Measurements from ENCODE around the gene RGS6.

The RGS6 gene

DNA sequence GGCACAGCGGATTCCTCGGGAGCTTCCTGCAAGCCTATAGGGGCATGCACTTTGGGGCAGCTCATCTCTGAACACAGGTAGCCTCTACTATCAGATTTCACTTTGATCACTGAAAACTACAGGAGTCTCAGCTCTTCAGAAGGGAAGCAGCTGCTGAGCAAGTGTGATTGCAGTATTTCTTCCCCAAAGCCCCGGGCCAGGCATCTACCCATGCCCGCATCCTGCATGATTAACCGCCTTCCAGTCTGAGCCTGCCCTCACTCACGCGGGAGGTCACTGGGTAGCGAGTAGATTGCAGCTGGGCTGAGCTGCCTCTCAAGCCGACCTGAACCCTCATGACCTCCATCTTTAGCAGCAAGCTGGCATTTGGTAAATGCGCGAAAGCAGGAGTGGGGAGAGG lies 627.0 kb downstream of the RGS6 start:
- Histone ChIP-seq H3K27ac (ENCODE audit: low read depth, low read length) (no peak overlapping the region), H3K9me3 (ENCODE audit: control insufficient read depth in 1 of 2, low read length in 2 of 2) (no peaks in the 10 kb centered on the region), H3K27me3 (ENCODE audit: control insufficient read depth in 1 of 2, insufficient read depth in 2 of 2, low read length in 2 of 2) (no peaks in the 10 kb centered on the region), H3K4me3 (ENCODE audit: low read depth in 1 of 2, low read length in 2 of 2) (no peak overlapping the region), H3K4me1 (ENCODE audit: control insufficient read depth in 1 of 2, insufficient read depth in 2 of 2, low read length in 2 of 2) (no peaks in the 10 kb centered on the region), H3K9ac (ENCODE audit: low read depth in 1 of 2, low read length in 2 of 2) (no peak overlapping the region), H3K36me3 (ENCODE audit: control insufficient read depth in 1 of 2, insufficient read depth in 2 of 2, low read length in 2 of 2) (no peaks in the 10 kb centered on the region)

DNA sequence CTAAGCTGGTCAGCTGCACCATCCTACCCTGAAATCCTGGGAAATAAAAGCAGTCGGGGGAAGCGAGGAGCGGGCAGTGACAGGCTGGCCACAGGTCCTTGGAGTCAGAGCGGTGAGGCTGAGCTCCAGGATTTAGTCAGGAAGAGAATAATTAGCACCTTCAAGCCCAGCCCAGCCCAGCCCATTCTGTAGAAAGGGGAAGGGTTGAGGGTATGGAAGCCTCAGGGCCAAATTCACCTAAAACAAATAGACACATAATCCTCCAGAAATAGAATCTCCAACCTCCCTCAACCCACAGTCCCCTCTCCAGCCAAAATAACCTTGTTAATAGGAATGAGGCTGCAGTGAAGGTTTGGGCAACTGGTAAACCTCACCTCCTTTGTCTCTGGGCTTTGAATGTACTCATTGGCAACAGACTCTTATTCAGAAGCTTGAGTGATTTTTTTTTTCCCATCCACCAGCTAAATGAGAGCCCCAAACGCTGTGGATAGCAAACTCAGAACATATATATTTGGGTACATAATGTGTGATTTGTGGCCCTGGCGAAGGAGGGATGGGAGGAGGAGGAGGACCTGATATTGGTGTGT lies 627.5 kb downstream of the RGS6 start:
- H3K4me1 ChIP-seq (ENCODE audit: control insufficient read depth in 1 of 2, insufficient read depth in 2 of 2, low read length in 2 of 2) = no peaks in the 10 kb centered on the region
- no peak overlapping the region for H3K4me3 ChIP-seq (ENCODE audit: low read depth in 1 of 2, low read length in 2 of 2)
- H3K36me3 ChIP-seq (ENCODE audit: control insufficient read depth in 1 of 2, insufficient read depth in 2 of 2, low read length in 2 of 2) = no peaks in the 10 kb centered on the region
- no peak overlapping the region for H3K27ac ChIP-seq (ENCODE audit: low read depth, low read length)
- H3K27me3 ChIP-seq (ENCODE audit: control insufficient read depth in 1 of 2, insufficient read depth in 2 of 2, low read length in 2 of 2) = no peaks in the 10 kb centered on the region
- no peaks in the 10 kb centered on the region for H3K9me3 ChIP-seq (ENCODE audit: control insufficient read depth in 1 of 2, low read length in 2 of 2)
- H3K9ac ChIP-seq (ENCODE audit: low read depth in 1 of 2, low read length in 2 of 2) = no peak overlapping the region

DNA sequence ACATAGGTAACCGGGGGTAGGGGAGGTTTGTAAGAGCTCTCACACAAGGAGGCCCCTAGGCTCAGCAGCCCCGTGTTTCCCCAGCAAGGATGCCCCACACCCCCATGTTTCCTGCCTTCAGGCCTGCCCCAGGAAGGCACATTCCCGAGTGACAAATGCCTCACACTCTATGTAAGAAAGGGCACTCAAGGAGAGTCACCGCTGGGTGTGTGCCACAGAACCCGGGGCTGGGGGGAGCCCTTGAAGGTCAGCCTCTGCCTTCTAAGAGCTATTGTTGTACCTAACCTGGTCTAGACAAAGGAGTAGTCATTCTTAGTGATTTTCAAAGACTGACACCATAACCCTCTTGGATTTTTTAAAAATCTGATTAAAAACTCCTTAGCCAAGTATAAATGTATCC lies 628.1 kb downstream of the RGS6 start:
- no peak overlapping the region for H3K27ac ChIP-seq (ENCODE audit: low read depth, low read length)
- H3K27me3 ChIP-seq (ENCODE audit: control insufficient read depth in 1 of 2, insufficient read depth in 2 of 2, low read length in 2 of 2) = no peaks in the 10 kb centered on the region
- no peaks in the 10 kb centered on the region for H3K9me3 ChIP-seq (ENCODE audit: control insufficient read depth in 1 of 2, low read length in 2 of 2)

DNA sequence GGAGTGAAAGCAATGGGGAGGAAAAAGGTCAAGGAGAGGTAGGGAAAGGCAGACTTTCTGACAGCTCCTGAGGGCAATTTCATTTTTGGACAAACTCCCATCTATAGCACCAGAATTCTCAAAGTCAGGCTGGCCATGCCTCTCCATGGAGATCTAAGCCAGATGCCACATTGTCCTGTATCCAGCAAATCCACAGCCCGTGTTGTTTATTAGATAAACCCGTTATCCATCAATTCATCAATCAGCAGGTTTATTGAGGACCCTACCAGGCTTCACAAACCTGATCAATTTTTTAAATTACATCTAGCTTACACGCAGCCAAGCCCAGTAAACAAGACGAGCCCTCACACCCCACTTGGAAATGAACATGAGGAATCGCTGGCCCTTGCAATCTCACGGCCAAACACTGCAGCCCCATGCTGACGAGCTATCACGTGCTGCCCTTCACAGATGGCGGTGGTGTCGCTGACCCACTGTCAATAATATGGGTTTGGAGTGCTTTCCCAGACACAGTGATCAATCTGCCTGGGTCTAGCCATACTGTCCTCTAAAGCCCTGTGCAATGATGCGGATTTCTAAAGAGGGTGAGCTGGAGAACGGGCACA lies 628.8 kb downstream of the RGS6 start:
- no peaks in the 10 kb centered on the region for H3K36me3 ChIP-seq (ENCODE audit: control insufficient read depth in 1 of 2, insufficient read depth in 2 of 2, low read length in 2 of 2)
- no peak overlapping the region for H3K4me3 ChIP-seq (ENCODE audit: low read depth in 1 of 2, low read length in 2 of 2)
- no peaks in the 10 kb centered on the region for H3K4me1 ChIP-seq (ENCODE audit: control insufficient read depth in 1 of 2, insufficient read depth in 2 of 2, low read length in 2 of 2)
- H3K27ac ChIP-seq (ENCODE audit: low read depth, low read length) = no peak overlapping the region
- H3K9me3 ChIP-seq (ENCODE audit: control insufficient read depth in 1 of 2, low read length in 2 of 2) = no peaks in the 10 kb centered on the region
- no peaks in the 10 kb centered on the region for H3K27me3 ChIP-seq (ENCODE audit: control insufficient read depth in 1 of 2, insufficient read depth in 2 of 2, low read length in 2 of 2)
- H3K9ac ChIP-seq (ENCODE audit: low read depth in 1 of 2, low read length in 2 of 2) = no peak overlapping the region

More for the DNA sequence above, 628.1 kb downstream of the RGS6 start:
- Histone ChIP-seq H3K4me1 (ENCODE audit: control insufficient read depth in 1 of 2, insufficient read depth in 2 of 2, low read length in 2 of 2) (no peaks in the 10 kb centered on the region), H3K9ac (ENCODE audit: low read depth in 1 of 2, low read length in 2 of 2) (no peak overlapping the region), H3K4me3 (ENCODE audit: low read depth in 1 of 2, low read length in 2 of 2) (no peak overlapping the region), H3K36me3 (ENCODE audit: control insufficient read depth in 1 of 2, insufficient read depth in 2 of 2, low read length in 2 of 2) (no peaks in the 10 kb centered on the region)

DNA sequence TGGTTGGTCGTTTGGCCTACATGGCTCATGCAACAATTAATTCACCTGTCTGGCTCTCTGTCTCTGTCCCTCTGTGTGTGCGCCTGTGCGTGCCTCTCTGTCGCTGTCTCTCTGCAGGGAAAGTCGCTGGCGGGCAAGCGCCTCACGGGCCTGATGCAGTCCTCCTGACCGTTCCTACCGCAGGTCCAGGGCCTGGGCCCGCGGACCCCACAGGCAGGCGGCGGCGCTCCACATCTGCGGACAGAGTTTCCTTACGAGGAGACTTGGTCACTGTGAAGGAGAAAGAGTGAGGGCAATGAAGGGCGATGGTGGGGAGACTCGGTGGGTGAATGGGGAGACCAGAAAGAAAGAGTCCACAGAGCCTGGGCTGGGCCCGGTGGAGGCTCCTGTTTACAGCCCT lies 630.1 kb downstream of the RGS6 start:
- Histone ChIP-seq H3K9ac (ENCODE audit: low read depth in 1 of 2, low read length in 2 of 2) (no peak overlapping the region), H3K4me3 (ENCODE audit: low read depth in 1 of 2, low read length in 2 of 2) (no peak overlapping the region), H3K27me3 (ENCODE audit: control insufficient read depth in 1 of 2, insufficient read depth in 2 of 2, low read length in 2 of 2) (no peaks in the 10 kb centered on the region), H3K9me3 (ENCODE audit: control insufficient read depth in 1 of 2, low read length in 2 of 2) (no peaks in the 10 kb centered on the region), H3K36me3 (ENCODE audit: control insufficient read depth in 1 of 2, insufficient read depth in 2 of 2, low read length in 2 of 2) (no peaks in the 10 kb centered on the region), H3K4me1 (ENCODE audit: control insufficient read depth in 1 of 2, insufficient read depth in 2 of 2, low read length in 2 of 2) (no peaks in the 10 kb centered on the region), H3K27ac (ENCODE audit: low read depth, low read length) (no peak overlapping the region)

DNA sequence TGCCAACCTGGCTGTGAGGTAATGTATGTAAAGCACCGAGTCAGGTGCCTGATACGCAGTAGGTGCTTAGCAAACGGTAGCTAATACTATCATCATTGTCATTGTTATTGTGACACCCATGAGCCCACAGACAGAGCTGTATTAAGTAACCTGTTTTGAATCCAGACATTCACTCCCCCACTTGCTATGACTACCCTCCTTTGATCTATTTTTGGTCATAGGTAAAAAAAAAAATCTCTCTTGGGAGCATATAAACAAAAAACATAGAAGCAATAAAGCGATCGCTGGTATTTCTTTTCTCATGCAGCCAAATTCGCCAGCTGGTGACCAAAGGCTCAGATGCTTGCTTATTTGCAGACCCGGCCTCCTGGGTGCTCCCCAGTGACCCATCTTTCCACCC lies 631.4 kb downstream of the RGS6 start:
- Histone ChIP-seq H3K9me3 (ENCODE audit: control insufficient read depth in 1 of 2, low read length in 2 of 2) (no peaks in the 10 kb centered on the region), H3K9ac (ENCODE audit: low read depth in 1 of 2, low read length in 2 of 2) (no peak overlapping the region), H3K27ac (ENCODE audit: low read depth, low read length) (no peak overlapping the region), H3K4me3 (ENCODE audit: low read depth in 1 of 2, low read length in 2 of 2) (no peak overlapping the region), H3K36me3 (ENCODE audit: control insufficient read depth in 1 of 2, insufficient read depth in 2 of 2, low read length in 2 of 2) (no peaks in the 10 kb centered on the region), H3K4me1 (ENCODE audit: control insufficient read depth in 1 of 2, insufficient read depth in 2 of 2, low read length in 2 of 2) (no peaks in the 10 kb centered on the region), H3K27me3 (ENCODE audit: control insufficient read depth in 1 of 2, insufficient read depth in 2 of 2, low read length in 2 of 2) (no peaks in the 10 kb centered on the region)

DNA sequence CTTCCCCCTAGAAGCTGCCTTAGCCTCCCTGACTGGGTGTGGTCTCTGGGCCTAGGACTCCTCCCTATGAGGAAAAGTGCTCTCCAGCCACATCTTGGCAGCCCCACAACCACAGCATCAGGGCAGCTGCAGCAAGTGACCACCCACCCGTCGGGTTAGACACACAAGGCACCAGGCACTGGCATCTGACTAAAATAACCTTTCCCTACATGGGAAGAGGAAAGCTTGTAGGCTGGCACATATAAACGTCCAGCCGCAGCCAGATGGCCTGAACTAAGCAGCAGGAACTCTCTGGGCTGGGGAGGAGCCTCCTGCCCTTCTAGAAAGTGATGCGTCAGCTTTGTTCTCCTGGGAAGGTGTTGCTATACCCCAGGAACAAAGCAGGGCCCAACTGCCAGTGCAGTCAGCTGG lies 632.9 kb downstream of the RGS6 start:
- Histone ChIP-seq H3K9me3 (ENCODE audit: control insufficient read depth in 1 of 2, low read length in 2 of 2) (no peaks in the 10 kb centered on the region), H3K9ac (ENCODE audit: low read depth in 1 of 2, low read length in 2 of 2) (no peak overlapping the region), H3K4me3 (ENCODE audit: low read depth in 1 of 2, low read length in 2 of 2) (no peak overlapping the region), H3K36me3 (ENCODE audit: control insufficient read depth in 1 of 2, insufficient read depth in 2 of 2, low read length in 2 of 2) (no peaks in the 10 kb centered on the region), H3K27ac (ENCODE audit: low read depth, low read length) (no peak overlapping the region), H3K4me1 (ENCODE audit: control insufficient read depth in 1 of 2, insufficient read depth in 2 of 2, low read length in 2 of 2) (no peaks in the 10 kb centered on the region), H3K27me3 (ENCODE audit: control insufficient read depth in 1 of 2, insufficient read depth in 2 of 2, low read length in 2 of 2) (no peaks in the 10 kb centered on the region)

DNA sequence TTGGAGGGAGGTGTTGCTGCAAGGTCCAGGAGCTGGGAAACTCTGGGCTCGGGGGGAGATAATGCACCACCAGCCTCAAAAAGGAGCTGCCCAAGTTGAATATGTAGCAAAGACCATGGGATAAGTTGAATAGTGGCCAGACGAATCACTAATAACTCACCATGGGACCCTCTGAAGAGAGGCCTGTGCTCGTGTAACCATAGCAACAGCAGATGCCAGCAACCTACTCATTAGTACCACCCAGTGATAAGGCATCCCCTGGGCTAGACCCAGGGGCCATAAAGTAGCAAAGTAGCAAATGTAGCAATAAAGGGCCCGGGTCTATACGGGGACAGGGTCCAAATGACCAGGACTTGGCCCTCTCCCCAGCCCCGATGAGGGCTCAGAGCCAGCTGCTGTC lies 633.7 kb downstream of the RGS6 start:
- Histone ChIP-seq H3K36me3 (ENCODE audit: control insufficient read depth in 1 of 2, insufficient read depth in 2 of 2, low read length in 2 of 2) (no peaks in the 10 kb centered on the region), H3K9me3 (ENCODE audit: control insufficient read depth in 1 of 2, low read length in 2 of 2) (no peaks in the 10 kb centered on the region), H3K27me3 (ENCODE audit: control insufficient read depth in 1 of 2, insufficient read depth in 2 of 2, low read length in 2 of 2) (no peaks in the 10 kb centered on the region), H3K27ac (ENCODE audit: low read depth, low read length) (no peak overlapping the region), H3K4me1 (ENCODE audit: control insufficient read depth in 1 of 2, insufficient read depth in 2 of 2, low read length in 2 of 2) (no peaks in the 10 kb centered on the region), H3K9ac (ENCODE audit: low read depth in 1 of 2, low read length in 2 of 2) (no peak overlapping the region), H3K4me3 (ENCODE audit: low read depth in 1 of 2, low read length in 2 of 2) (no peak overlapping the region)

DNA sequence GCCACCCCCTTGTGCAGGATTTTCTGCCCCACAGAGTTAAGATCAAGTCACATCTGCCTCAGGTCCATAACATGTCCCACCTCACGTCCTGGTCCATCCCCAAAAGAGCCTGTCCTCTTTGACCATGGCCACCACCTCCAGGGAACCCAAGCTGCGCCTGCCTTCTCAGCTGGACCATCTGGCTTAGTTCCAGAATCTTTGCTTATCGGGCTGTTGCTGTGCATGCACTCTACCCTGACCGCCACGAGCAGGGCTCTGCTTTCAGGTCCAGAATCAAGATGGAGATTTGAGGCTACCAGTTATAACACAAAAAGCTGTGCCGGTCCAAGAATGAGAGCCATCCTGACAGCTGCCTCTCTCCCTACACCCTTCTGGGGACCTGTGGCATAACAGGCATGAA lies 635.0 kb downstream of the RGS6 start:
- no peaks in the 10 kb centered on the region for H3K9me3 ChIP-seq (ENCODE audit: control insufficient read depth in 1 of 2, low read length in 2 of 2)
- H3K4me1 ChIP-seq (ENCODE audit: control insufficient read depth in 1 of 2, insufficient read depth in 2 of 2, low read length in 2 of 2) = no peaks in the 10 kb centered on the region
- H3K9ac ChIP-seq (ENCODE audit: low read depth in 1 of 2, low read length in 2 of 2) = no peak overlapping the region

DNA sequence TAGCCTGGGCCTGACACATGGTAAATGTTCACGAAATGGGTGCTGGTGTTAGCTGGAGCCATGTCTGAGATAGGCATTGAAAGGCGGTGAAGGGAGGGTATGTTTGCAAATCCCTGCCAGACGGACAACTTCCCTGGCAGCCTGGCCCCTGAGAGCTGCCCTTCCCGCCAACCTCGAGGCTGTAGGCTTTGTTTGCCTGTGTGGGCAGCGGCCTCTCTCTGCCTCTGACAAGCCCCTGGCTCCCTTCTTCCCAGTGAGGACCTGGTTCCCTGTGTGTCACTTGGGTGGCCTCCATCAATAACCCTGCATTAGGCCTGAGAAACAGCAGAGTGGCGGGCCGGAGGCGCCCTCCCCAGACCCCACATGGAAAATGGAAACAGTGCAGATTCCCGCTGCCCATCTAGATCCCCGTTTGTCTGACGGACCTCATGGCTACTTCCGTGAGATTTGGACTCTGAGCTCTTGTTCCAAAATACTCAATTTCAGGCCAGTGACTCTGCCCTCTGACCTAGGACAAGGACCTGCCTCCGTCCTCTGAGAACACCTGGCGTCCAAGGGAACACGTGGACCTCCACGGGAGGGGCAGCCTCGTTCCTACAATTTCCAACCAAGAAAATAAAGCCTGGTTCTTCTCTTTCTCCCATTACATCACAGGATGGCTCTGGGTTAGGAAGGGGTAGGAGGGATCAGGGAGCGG lies 636.2 kb downstream of the RGS6 start:
- no peaks in the 10 kb centered on the region for H3K9me3 ChIP-seq (ENCODE audit: control insufficient read depth in 1 of 2, low read length in 2 of 2)
- no peaks in the 10 kb centered on the region for H3K4me1 ChIP-seq (ENCODE audit: control insufficient read depth in 1 of 2, insufficient read depth in 2 of 2, low read length in 2 of 2)
- no peaks in the 10 kb centered on the region for H3K36me3 ChIP-seq (ENCODE audit: control insufficient read depth in 1 of 2, insufficient read depth in 2 of 2, low read length in 2 of 2)
- no peaks in the 10 kb centered on the region for H3K27me3 ChIP-seq (ENCODE audit: control insufficient read depth in 1 of 2, insufficient read depth in 2 of 2, low read length in 2 of 2)
- H3K9ac ChIP-seq (ENCODE audit: low read depth in 1 of 2, low read length in 2 of 2) = no peak overlapping the region
- no peak overlapping the region for H3K27ac ChIP-seq (ENCODE audit: low read depth, low read length)
- H3K4me3 ChIP-seq (ENCODE audit: low read depth in 1 of 2, low read length in 2 of 2) = no peak overlapping the region

More for the DNA sequence above, 635.0 kb downstream of the RGS6 start:
- no peaks in the 10 kb centered on the region for H3K36me3 ChIP-seq (ENCODE audit: control insufficient read depth in 1 of 2, insufficient read depth in 2 of 2, low read length in 2 of 2)
- H3K27me3 ChIP-seq (ENCODE audit: control insufficient read depth in 1 of 2, insufficient read depth in 2 of 2, low read length in 2 of 2) = no peaks in the 10 kb centered on the region
- H3K4me3 ChIP-seq (ENCODE audit: low read depth in 1 of 2, low read length in 2 of 2) = no peak overlapping the region
- H3K27ac ChIP-seq (ENCODE audit: low read depth, low read length) = no peak overlapping the region

All from duodenal mucosa (tissue), 2 donors.